Colonic mucosa (tissue), 4 donors: ENCODE results near the gene MELK. TPM values are rescaled to one million over a fixed set of nuclear protein-coding genes. Genes with fewer than 3 reads are reported as not detected.
"Not testable (repeated sequence)": the region's sequence is repeated elsewhere in the genome, so short reads cannot be mapped to it uniquely, and the experiment has no call there.

ENCODE experiments used
- DNase-seq: peaks from one replicate; pipeline ENCODE4 v3.0.0-alpha.2; 2020
- H3K27ac ChIP-seq: fragments of 200-600 bp; one replicate; pipeline ENCODE4 v1.8.0; 2021
- H3K27me3 ChIP-seq: fragments of 200-600 bp; one replicate; pipeline ENCODE4 v1.8.0; 2021
- H3K36me3 ChIP-seq: fragments of 200-600 bp; one replicate; pipeline ENCODE4 v1.8.0; 2021
- H3K4me1 ChIP-seq: fragments of 200-600 bp; one replicate; pipeline ENCODE4 v1.8.0; 2021; ENCODE audit warnings: mild to moderate bottlenecking
- H3K4me3 ChIP-seq: fragments of 200-600 bp; one replicate; pipeline ENCODE4 v1.8.0; 2021
- H3K9ac ChIP-seq, 2 donors: one replicate each; pipeline ENCODE4 v1.7.0; 2013; ENCODE audit warnings: control low read depth in 2 of 2, low read depth in 2 of 2, low read length in 2 of 2
- H3K9me3 ChIP-seq: fragments of 200-600 bp; one replicate; pipeline ENCODE4 v1.8.0; 2021
- CTCF ChIP-seq: fragments of 200-600 bp; IDR thresholded peaks from one replicate; pipeline ENCODE4 v1.8.0; 2022; ENCODE audit warnings: antibody characterized with exemption, mild to moderate bottlenecking
- intact Hi-C: fragments of 100-400 bp; cut with DNase I; formaldehyde crosslinking; loops from one replicate; pipeline ENCODE4 v1.14.1; 2022
- total RNA-seq, 2 donors: library from RNA; stranded (reverse); fragmentation: NEBNext Ultra II Directional in 1 of 2; extraction: Animal tissue kit (Norgen Biotek cat#: 25700) in 1 of 2; gene quantifications; one replicate each; pipeline ENCODE4 v1.2.1, GENCODE V29; 2021
- donor health status: healthy.
- donor health status: DM: no; HTN: no; CAD: no.
- donor health status: DM: no; HTN: no; CAD: no.

The MELK gene
- 10 to 100 TPM; 11.9 to 39.8 TPM for total RNA-seq

GRCh38 chr9:36572515-36573418, at the start of gene MELK:
MELK (plus strand) TSS chr9:36572895; CDS start chr9:36581682, 8,787 bp downstream.
- TF ChIP-seq CTCF: no peak
- Histone ChIP-seq H3K4me1 (no peaks in the 10 kb centered on the region), H3K4me3 (peak within 1 kb of the TSS; percentile 79), H3K27me3 (no peaks in the 10 kb centered on the region), H3K36me3 (no peaks in the 10 kb centered on the region), H3K27ac (peak within 1 kb of the TSS; percentile 30), H3K9ac (peak within 1 kb of the TSS; percentile 74 to 82), H3K9me3 (no peaks in the 10 kb centered on the region)
- peak; percentile 90 for DNase-seq
- intact Hi-C loops: no loop called here

DNA sequence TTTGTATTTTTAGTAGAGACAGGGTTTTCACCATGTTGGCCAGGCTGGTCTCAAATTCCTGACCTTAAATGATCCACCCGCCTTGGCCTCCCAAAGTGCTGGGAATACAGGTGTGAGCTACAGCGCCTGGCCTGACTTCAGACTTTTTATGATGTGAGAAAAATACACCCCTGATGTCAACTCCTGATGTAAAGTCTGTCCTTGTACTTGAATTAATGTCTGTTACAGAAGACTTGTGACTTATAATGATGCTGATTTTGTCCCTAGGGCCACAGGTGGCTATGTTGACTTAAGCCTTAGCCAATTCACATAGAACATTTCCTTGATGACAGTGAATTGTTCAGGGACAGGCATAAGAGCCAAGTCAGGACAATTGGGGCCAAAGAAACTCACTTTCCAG, 42.5 kb upstream of the MELK start:
- Histone ChIP-seq H3K36me3 (no peaks in the 10 kb centered on the region), H3K27ac (no peak overlapping the region), H3K9me3 (no peaks in the 10 kb centered on the region), H3K27me3 (no peaks in the 10 kb centered on the region), H3K9ac (no peak overlapping the region), H3K4me1 (no peaks in the 10 kb centered on the region), H3K4me3 (no peak overlapping the region)
- TF ChIP-seq CTCF: no peak
- DNase-seq: no peak
- intact Hi-C loops: no loop called here

DNA sequence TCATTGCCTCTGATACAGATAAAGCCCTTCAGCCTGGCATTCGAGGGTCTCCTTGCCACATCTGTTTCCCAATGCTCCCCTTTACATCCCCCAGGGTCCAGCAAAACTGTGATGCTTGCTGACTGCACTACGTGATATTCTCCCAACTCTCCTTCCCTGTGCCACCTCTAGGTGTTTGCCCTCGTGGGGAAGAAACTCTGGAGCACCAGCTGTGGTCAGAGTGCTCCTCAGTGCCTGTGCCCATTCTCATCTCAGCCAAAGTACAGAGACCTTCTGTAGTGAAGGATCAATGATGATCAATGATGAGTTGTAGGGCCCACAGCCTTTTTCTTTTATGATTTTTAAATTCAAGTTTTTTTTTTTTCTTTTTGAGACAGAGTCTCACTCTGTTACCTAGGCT, 40.3 kb upstream of the MELK start:
- H3K27ac ChIP-seq: no peak overlapping the region
- H3K36me3 ChIP-seq: no peaks in the 10 kb centered on the region
- intact Hi-C loops: no loop called here
- H3K4me3 ChIP-seq: no peak overlapping the region
- no peaks in the 10 kb centered on the region for H3K9me3 ChIP-seq
- TF ChIP-seq CTCF: no peak
- no peak for DNase-seq
- no peak overlapping the region for H3K9ac ChIP-seq
- H3K27me3 ChIP-seq: no peaks in the 10 kb centered on the region
- H3K4me1 ChIP-seq: no peaks in the 10 kb centered on the region

DNA sequence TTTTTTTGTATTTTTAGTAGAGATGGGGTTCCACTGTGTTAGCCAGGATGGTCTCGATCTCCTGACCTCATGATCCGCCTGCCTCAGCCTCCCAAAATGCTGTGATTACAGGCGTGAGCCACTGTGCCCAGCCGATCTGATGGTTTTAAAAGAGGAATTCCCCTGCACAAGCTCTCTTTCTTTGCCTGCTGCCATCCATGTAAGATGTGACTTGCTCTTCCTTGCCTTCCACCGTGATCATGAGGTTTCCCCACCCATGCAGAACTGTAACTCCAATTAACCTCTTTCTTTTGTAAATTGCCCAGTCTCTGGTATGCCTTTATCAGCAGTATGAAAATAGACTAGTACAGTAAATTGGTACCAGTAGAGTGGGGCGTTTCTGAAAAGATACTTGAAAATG, 39.0 kb upstream of the MELK start:
- H3K27me3 ChIP-seq, H3K36me3 ChIP-seq, H3K9ac ChIP-seq, intact Hi-C loops, H3K4me3 ChIP-seq, DNase-seq, H3K4me1 ChIP-seq, H3K9me3 ChIP-seq, H3K27ac ChIP-seq: not testable (repeated sequence)

DNA sequence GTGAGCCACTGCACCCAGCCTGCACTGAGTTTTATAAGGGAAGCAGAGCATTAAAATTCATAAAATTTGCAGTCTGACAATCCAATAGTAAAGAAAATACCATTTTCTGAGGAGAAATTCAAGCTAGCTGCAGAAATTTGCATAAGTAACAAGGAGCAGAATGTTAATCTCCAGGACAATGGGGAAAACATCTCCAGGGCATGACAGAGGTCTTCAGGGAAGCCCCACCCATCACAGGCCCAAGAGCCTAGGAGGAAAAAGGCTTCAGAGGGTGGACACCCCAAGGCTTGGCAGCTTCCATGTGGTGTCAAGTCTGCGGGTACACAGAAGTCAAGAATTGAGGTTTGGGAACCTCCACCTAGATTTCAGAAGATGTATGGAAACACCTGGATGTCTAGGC, 37.6 kb upstream of the MELK start:
- Histone ChIP-seq H3K9me3 (no peaks in the 10 kb centered on the region), H3K9ac (no peak overlapping the region), H3K4me3 (no peak overlapping the region), H3K4me1 (no peaks in the 10 kb centered on the region), H3K36me3 (no peaks in the 10 kb centered on the region), H3K27ac (no peak overlapping the region), H3K27me3 (no peaks in the 10 kb centered on the region)
- intact Hi-C loops: no loop called here
- no peak for TF ChIP-seq CTCF
- no peak for DNase-seq

DNA sequence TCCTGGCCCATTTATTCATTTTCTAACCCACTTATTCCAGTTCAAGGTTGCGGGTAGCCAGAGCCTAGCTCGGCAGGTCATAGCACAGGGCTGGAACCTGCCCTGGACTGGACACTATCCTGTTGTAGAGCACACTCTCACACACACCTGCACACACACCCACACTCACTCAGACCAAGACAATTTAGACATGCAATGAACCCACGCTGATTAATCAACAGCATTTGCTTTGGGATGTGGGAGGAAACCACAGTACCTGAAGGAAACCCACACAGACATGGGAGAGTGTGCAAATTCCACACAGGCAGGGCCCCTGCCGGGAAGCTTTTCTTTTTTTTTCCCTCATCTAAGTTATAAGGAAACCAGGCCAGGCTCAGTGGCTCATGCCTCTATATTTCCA, 34.8 kb upstream of the MELK start:
- no peak for TF ChIP-seq CTCF
- no peaks in the 10 kb centered on the region for H3K9me3 ChIP-seq
- no peaks in the 10 kb centered on the region for H3K27me3 ChIP-seq
- no peak overlapping the region for H3K9ac ChIP-seq
- H3K4me1 ChIP-seq: no peaks in the 10 kb centered on the region
- no peaks in the 10 kb centered on the region for H3K36me3 ChIP-seq
- intact Hi-C loops: no loop called here
- no peak overlapping the region for H3K27ac ChIP-seq
- no peak overlapping the region for H3K4me3 ChIP-seq
- no peak for DNase-seq
